Muscle layer of colon (tissue), 2 donors: ENCODE measurements around the gene HOXB6.

ENCODE experiments used
- H3K27ac ChIP-seq: one replicate; pipeline ENCODE4 v1.7.0; 2013; ENCODE audit warnings: low read depth, mild to moderate bottlenecking, low read length, moderate library complexity
- H3K27me3 ChIP-seq, 2 donors: one replicate each; pipeline ENCODE4 v1.7.0; 2013; ENCODE audit warnings: low read length in 2 of 2, mild to moderate bottlenecking in 2 of 2; ENCODE audit not compliant: insufficient read depth in 2 of 2, control insufficient read depth in 1 of 2
- H3K36me3 ChIP-seq: one replicate; pipeline ENCODE4 v1.7.0; 2013; ENCODE audit warnings: mild to moderate bottlenecking, low read length; ENCODE audit not compliant: insufficient read depth
- H3K4me1 ChIP-seq: one replicate; pipeline ENCODE4 v1.7.0; 2013; ENCODE audit warnings: mild to moderate bottlenecking, low read length; ENCODE audit not compliant: insufficient read depth
- H3K4me3 ChIP-seq, 2 donors: one replicate each; pipeline ENCODE4 v1.7.0; 2013; ENCODE audit warnings: low read length in 2 of 2, low read depth in 1 of 2, mild to moderate bottlenecking in 1 of 2, moderate library complexity in 1 of 2
- H3K9ac ChIP-seq: one replicate; pipeline ENCODE4 v1.7.0; 2013; ENCODE audit warnings: low read length
- H3K9me3 ChIP-seq: one replicate; pipeline ENCODE4 v1.7.0; 2013; ENCODE audit warnings: mild to moderate bottlenecking, low read length
- donor health status: abdominal sarcoma.
- donor health status: Adenocarcinoma of cecum.

HOXB6 gene

GRCh38 chr17:48604770-48605329 is at the start of gene HOXB6:
TSS of gene HOXB6 (minus strand) at chr17:48604986. CDS start at chr17:48598150, 6,836 bp downstream.
- Histone ChIP-seq H3K4me1 (peaks cover 41% of the 10 kb centered on the region), H3K27me3 (peaks cover 0 to 10% of the 10 kb centered on the region in 2 donors), H3K27ac (peak within 1 kb of the TSS; percentile 72), H3K36me3 (peaks cover 5% of the 10 kb centered on the region), H3K9me3 (no peaks in the 10 kb centered on the region), H3K4me3 (peak within 1 kb of the TSS; percentile 15 to 69), H3K9ac (peak within 1 kb of the TSS; percentile 34)

- no peaks in the 10 kb centered on the region for H3K36me3 ChIP-seq
- H3K27me3 ChIP-seq: peaks cover 19 to 37% of the 10 kb centered on the region in 2 donors
- no peaks in the 10 kb centered on the region for H3K9me3 ChIP-seq
- no peak overlapping the region for H3K4me3 ChIP-seq
- H3K27ac ChIP-seq: no peak overlapping the region
- no peak overlapping the region for H3K9ac ChIP-seq
- no peaks in the 10 kb centered on the region for H3K4me1 ChIP-seq
These were observed 45.0 kb upstream of the HOXB6 start for GRCh38 chr17:48649741-48650140.

GRCh38 chr17:48647963-48648245 is 43.1 kb upstream of the HOXB6 start:
- Histone ChIP-seq H3K4me3 (peak overlapping the region in 1 of 2 donors; percentile 69), H3K9ac (no peak overlapping the region), H3K27ac (no peak overlapping the region), H3K9me3 (no peaks in the 10 kb centered on the region), H3K27me3 (peaks cover 37 to 56% of the 10 kb centered on the region in 2 donors), H3K4me1 (no peaks in the 10 kb centered on the region), H3K36me3 (no peaks in the 10 kb centered on the region)

- Histone ChIP-seq H3K27ac (no peak overlapping the region), H3K4me3 (peak overlapping the region; percentile 57 to 69), H3K27me3 (peaks cover 41 to 61% of the 10 kb centered on the region in 2 donors), H3K9ac (no peak overlapping the region), H3K4me1 (no peaks in the 10 kb centered on the region), H3K9me3 (no peaks in the 10 kb centered on the region), H3K36me3 (no peaks in the 10 kb centered on the region)
These were observed 42.5 kb upstream of the HOXB6 start for GRCh38 chr17:48647103-48647962.

GRCh38 chr17:48646183-48647102 is 41.7 kb upstream of the HOXB6 start:
- Histone ChIP-seq H3K9me3 (no peaks in the 10 kb centered on the region), H3K9ac (no peak overlapping the region), H3K36me3 (no peaks in the 10 kb centered on the region), H3K27me3 (peaks cover 49 to 70% of the 10 kb centered on the region in 2 donors), H3K4me3 (peak overlapping the region in 1 of 2 donors; percentile 69), H3K4me1 (no peaks in the 10 kb centered on the region), H3K27ac (no peak overlapping the region)

- no peaks in the 10 kb centered on the region for H3K4me1 ChIP-seq
- no peak overlapping the region for H3K27ac ChIP-seq
- no peak overlapping the region for H3K4me3 ChIP-seq
- no peaks in the 10 kb centered on the region for H3K9me3 ChIP-seq
- no peaks in the 10 kb centered on the region for H3K36me3 ChIP-seq
- peaks cover 56 to 76% of the 10 kb centered on the region in 2 donors for H3K27me3 ChIP-seq
- H3K9ac ChIP-seq: no peak overlapping the region
These were observed 40.9 kb upstream of the HOXB6 start for GRCh38 chr17:48645639-48646182.

GRCh38 chr17:48644910-48645557 is 40.2 kb upstream of the HOXB6 start:
- Histone ChIP-seq H3K9ac (no peak overlapping the region), H3K27me3 (peaks cover 63 to 79% of the 10 kb centered on the region in 2 donors), H3K4me3 (no peak overlapping the region)

GRCh38 chr17:48644159-48644558 is 39.4 kb upstream of the HOXB6 start:
- H3K27me3 ChIP-seq: peaks cover 63 to 88% of the 10 kb centered on the region in 2 donors
- H3K27ac ChIP-seq: no peak overlapping the region
- no peaks in the 10 kb centered on the region for H3K36me3 ChIP-seq
- no peak overlapping the region for H3K9ac ChIP-seq
- H3K9me3 ChIP-seq: no peaks in the 10 kb centered on the region
- no peaks in the 10 kb centered on the region for H3K4me1 ChIP-seq
- no peak overlapping the region for H3K4me3 ChIP-seq

More at GRCh38 chr17:48644910-48645557, 40.2 kb upstream of the HOXB6 start:
- Histone ChIP-seq H3K9me3 (no peaks in the 10 kb centered on the region), H3K36me3 (no peaks in the 10 kb centered on the region), H3K4me1 (no peaks in the 10 kb centered on the region), H3K27ac (no peak overlapping the region)

GRCh38 chr17:48643697-48644012 is 38.9 kb upstream of the HOXB6 start:
- Histone ChIP-seq H3K36me3 (no peaks in the 10 kb centered on the region), H3K9me3 (no peaks in the 10 kb centered on the region), H3K4me1 (no peaks in the 10 kb centered on the region), H3K27me3 (peaks cover 63 to 92% of the 10 kb centered on the region in 2 donors), H3K4me3 (no peak overlapping the region), H3K9ac (no peak overlapping the region), H3K27ac (no peak overlapping the region)

GRCh38 chr17:48642843-48643696 is 38.3 kb upstream of the HOXB6 start:
- H3K27me3 ChIP-seq: peaks cover 65 to 89% of the 10 kb centered on the region in 2 donors
- H3K4me3 ChIP-seq: no peak overlapping the region
- H3K27ac ChIP-seq: no peak overlapping the region
- H3K4me1 ChIP-seq: no peaks in the 10 kb centered on the region
- H3K9ac ChIP-seq: no peak overlapping the region
- no peaks in the 10 kb centered on the region for H3K9me3 ChIP-seq
- no peaks in the 10 kb centered on the region for H3K36me3 ChIP-seq
